HG03045 (cell line): ENCODE data around the gene CRAMP1.

ENCODE experiments used
- ATAC-seq: cut with Tn5 transposase; IDR thresholded peaks from one replicate; pipeline ENCODE4 v1.9.1; 2021; ENCODE audit warnings: mild to moderate bottlenecking, moderate library complexity; ENCODE audit not compliant: unreplicated experiment

The CRAMP1 gene

GRCh38 chr16:1655269-1655807 is 43.2 kb downstream of the CRAMP1 start:
- no peak for ATAC-seq

- ATAC-seq = no peak
Measured at GRCh38 chr16:1655909-1656807, 44.0 kb downstream of the CRAMP1 start.

GRCh38 chr16:1656808-1657617 is 44.9 kb downstream of the CRAMP1 start:
- ATAC-seq = no peak

GRCh38 chr16:1657841-1658240 is 45.7 kb downstream of the CRAMP1 start:
- no peak for ATAC-seq

- no peak for ATAC-seq
Measured at GRCh38 chr16:1659031-1659430, 46.9 kb downstream of the CRAMP1 start.

GRCh38 chr16:1661826-1662225 is 49.7 kb downstream of the CRAMP1 start:
- no peak for ATAC-seq

- no peak for ATAC-seq
Measured at GRCh38 chr16:1662543-1662942, 50.4 kb downstream of the CRAMP1 start.

- no peak for ATAC-seq
Measured at GRCh38 chr16:1665829-1666228, 53.7 kb downstream of the CRAMP1 start.

GRCh38 chr16:1666316-1666715 is 54.2 kb downstream of the CRAMP1 start:
- no peak for ATAC-seq

GRCh38 chr16:1667271-1667670 is 55.1 kb downstream of the CRAMP1 start:
- ATAC-seq = no peak

- ATAC-seq = no peak
Measured at GRCh38 chr16:1667916-1668315, 55.8 kb downstream of the CRAMP1 start.

GRCh38 chr16:1668612-1669319 is 56.6 kb downstream of the CRAMP1 start:
- ATAC-seq = no peak

GRCh38 chr16:1669698-1670097 is 57.5 kb downstream of the CRAMP1 start:
- ATAC-seq = no peak

GRCh38 chr16:1670371-1670770 is 58.2 kb downstream of the CRAMP1 start:
- ATAC-seq = no peak

- no peak for ATAC-seq
Measured at GRCh38 chr16:1670866-1671265, 58.7 kb downstream of the CRAMP1 start.

- no peak for ATAC-seq
Measured at GRCh38 chr16:1673424-1674151, 61.4 kb downstream of the CRAMP1 start.

- ATAC-seq = no peak
Measured at GRCh38 chr16:1674306-1674705, 62.1 kb downstream of the CRAMP1 start.

GRCh38 chr16:1674751-1675664 is 62.8 kb downstream of the CRAMP1 start:
- ATAC-seq = no peak

- no peak for ATAC-seq
Measured at GRCh38 chr16:1676661-1677060, 64.5 kb downstream of the CRAMP1 start.
